HEK293 (cell line): ENCODE measurements around the gene NTN5.
A peak's percentile ranks its signal among the peaks of the same experiment; 100 is the strongest.

Experiments
- CTCF ChIA-PET: fragments of 350-600 bp; formaldehyde crosslinking; extraction: SDS; loops from one replicate; lab custom pipeline; 2021; ENCODE audit warnings: antibody characterized with exemption; lab: Yijun Ruan, JAX
- POLR2A ChIA-PET: fragments of 300-600 bp; formaldehyde crosslinking; extraction: SDS; loops from one replicate; lab custom pipeline; 2020; ENCODE audit warnings: antibody characterized with exemption, inconsistent platforms; lab: Yijun Ruan, JAX
- H3K27ac ChIP-seq: fragments of 200-500 bp; sonication (Bioruptor generic); 2 replicates; pipeline ENCODE4 v1.5.1; 2014; ENCODE audit warnings: low read depth, low read length, control low read depth, inconsistent platforms; ENCODE audit errors: extremely low read depth
- H3K36me3 ChIP-seq, 2 experiments: fragments of 200-500 bp in 1 of 2; sonication (Bioruptor generic) in 1 of 2; 1 replicate in 1 of 2; 2 replicates in 1 of 2; pipeline ENCODE4 v1.5.1; 2014 to 2017; ENCODE audit warnings: inconsistent platforms in 2 of 2, low read length in 2 of 2; ENCODE audit not compliant: control insufficient read depth in 2 of 2, insufficient read depth in 1 of 2
- H3K4me1 ChIP-seq: fragments of 200-500 bp; sonication (Bioruptor generic); 2 replicates; pipeline ENCODE4 v1.5.1; 2014; ENCODE audit warnings: mild to moderate bottlenecking, low read length, inconsistent platforms; ENCODE audit not compliant: control insufficient read depth, insufficient read depth
- H3K4me3 ChIP-seq: 2 replicates; pipeline ENCODE4 v1.5.1; 2011; ENCODE audit warnings: low read depth, mild to moderate bottlenecking, control low read depth, low read length, moderate library complexity
- H3K9me3 ChIP-seq: fragments of 200-500 bp; sonication (Bioruptor generic); 2 replicates; pipeline ENCODE4 v1.5.1; 2014; ENCODE audit warnings: low read depth, low read length, inconsistent platforms; ENCODE audit not compliant: control insufficient read depth, insufficient read depth
- KLF1 ChIP-seq: fragments of 450-650 bp; formaldehyde crosslinking; IDR thresholded peaks from 2 replicates; pipeline ENCODE4 v1.5.1; 2016; ENCODE audit warnings: missing biosample characterization, missing genetic modification characterization
- KLF8 ChIP-seq: fragments of 450-650 bp; formaldehyde crosslinking; IDR thresholded peaks from 2 replicates; pipeline ENCODE4 v1.5.1; 2016; ENCODE audit warnings: missing biosample characterization, missing genetic modification characterization
- KLF9 ChIP-seq: fragments of 450-650 bp; formaldehyde crosslinking; IDR thresholded peaks from 2 replicates; pipeline ENCODE4 v1.5.1; 2016; ENCODE audit warnings: missing biosample characterization, missing genetic modification characterization, low read depth
- SCRT1 ChIP-seq: fragments of 450-650 bp; formaldehyde crosslinking; IDR thresholded peaks from 2 replicates; pipeline ENCODE4 v1.5.1; 2016; ENCODE audit warnings: missing biosample characterization, missing genetic modification characterization, borderline replicate concordance
- SP2 ChIP-seq: fragments of 450-650 bp; formaldehyde crosslinking; IDR thresholded peaks from 2 replicates; pipeline ENCODE4 v1.5.1; 2016; ENCODE audit warnings: missing biosample characterization, missing genetic modification characterization
- SP3 ChIP-seq: fragments of 450-650 bp; formaldehyde crosslinking; IDR thresholded peaks from 2 replicates; pipeline ENCODE4 v1.5.1; 2016; ENCODE audit warnings: missing biosample characterization, missing genetic modification characterization
- TSHZ1 ChIP-seq: fragments of 450-650 bp; formaldehyde crosslinking; IDR thresholded peaks from 2 replicates; pipeline ENCODE4 v1.5.1; 2016; ENCODE audit warnings: missing biosample characterization, missing genetic modification characterization, borderline replicate concordance
- ZNF138 ChIP-seq: fragments of 450-650 bp; formaldehyde crosslinking; IDR thresholded peaks from 2 replicates; pipeline ENCODE4 v1.5.1; 2016; ENCODE audit warnings: missing biosample characterization, missing genetic modification characterization, borderline replicate concordance
- ZNF280D ChIP-seq: fragments of 450-650 bp; formaldehyde crosslinking; IDR thresholded peaks from 2 replicates; pipeline ENCODE4 v1.5.1; 2016; ENCODE audit warnings: missing biosample characterization, missing genetic modification characterization
- ZNF354C ChIP-seq: fragments of 450-650 bp; formaldehyde crosslinking; IDR thresholded peaks from 2 replicates; pipeline ENCODE4 v1.5.1; 2016; ENCODE audit warnings: missing biosample characterization, missing genetic modification characterization, low read depth, borderline replicate concordance
- ZNF366 ChIP-seq: fragments of 450-650 bp; formaldehyde crosslinking; conservative IDR thresholded peaks from 2 replicates; pipeline ENCODE4 v1.5.1; 2016; ENCODE audit warnings: missing biosample characterization, missing genetic modification characterization
- ZNF391 ChIP-seq: fragments of 450-650 bp; formaldehyde crosslinking; IDR thresholded peaks from 2 replicates; pipeline ENCODE4 v1.5.1; 2016; ENCODE audit warnings: low read depth, missing biosample characterization, missing genetic modification characterization, borderline replicate concordance
- ZNF596 ChIP-seq: fragments of 450-650 bp; IDR thresholded peaks from 2 replicates; pipeline ENCODE4 v1.5.0; 2018; ENCODE audit warnings: missing biosample characterization, mild to moderate bottlenecking, missing genetic modification characterization, moderate library complexity
- ZNF639 ChIP-seq: fragments of 450-650 bp; formaldehyde crosslinking; IDR thresholded peaks from 2 replicates; pipeline ENCODE4 v1.5.1; 2016; ENCODE audit warnings: missing biosample characterization, missing genetic modification characterization
- ZNF658 ChIP-seq: fragments of 450-650 bp; formaldehyde crosslinking; IDR thresholded peaks from 2 replicates; pipeline ENCODE4; 2016; ENCODE audit warnings: missing biosample characterization, missing genetic modification characterization
- ZNF792 ChIP-seq: fragments of 450-650 bp; formaldehyde crosslinking; IDR thresholded peaks from 2 replicates; pipeline ENCODE4 v1.5.1; 2016; ENCODE audit warnings: missing biosample characterization, missing genetic modification characterization

NTN5 gene

GRCh38 chr19:48629599-48630295, 43.1 kb downstream of the NTN5 start:
- Histone ChIP-seq H3K36me3 (peaks cover 8 to 52% of the 10 kb centered on the region in 2 experiments; a peak in 2 of 3 replicates), H3K4me1 (peaks cover 9% of the 10 kb centered on the region), H3K27ac (no peak overlapping the region), H3K4me3 (no peak overlapping the region), H3K9me3 (no peaks in the 10 kb centered on the region)
- TF ChIP-seq KLF9 (tag by site-specific recombination) (peak; percentile 40), SP3 (tag by site-specific recombination) (peak; percentile 49; the same call in 1 of the 2 replicates), ZNF639 (tag by site-specific recombination) (no peak), SP2 (tag by site-specific recombination) (peak; percentile 30; the same call in 1 of the 2 replicates), KLF8 (tag by site-specific recombination) (no peak; the same call in none of the 2 replicates), TSHZ1 (tag by site-specific recombination) (no peak), KLF1 (tag by site-specific recombination) (peak; percentile 81), ZNF354C (tag by site-specific recombination) (no peak)
- ChIA-PET POLR2A (interaction anchor here (1.0 to 8.1 kb wide), 4 partner anchors 9 to 16 kb away, joined by 4 to 97 read pairs (median 7); partner anchors contain the start of genes FAM83E, RPL18 and SPHK2), CTCF (interaction anchor here (0.6 to 1.2 kb wide), 2 partner anchors 8 to 16 kb away, joined by 3 read pairs; partner anchors contain the start of gene CA11)

GRCh38 chr19:48629297-48629598, 43.6 kb downstream of the NTN5 start:
- ChIA-PET CTCF (interaction anchor here (1.2 kb wide), 1 partner anchor 17 kb away, joined by 3 read pairs; the partner anchor contains the start of gene CA11), POLR2A (interaction anchor here (1.9 to 8.1 kb wide), 2 partner anchors 10 to 14 kb away, joined by 10 to 97 read pairs; partner anchors contain the start of genes FAM83E, RPL18 and SPHK2)
- TF ChIP-seq ZNF280D (tag by site-specific recombination) (no peak), ZNF138 (tag by site-specific recombination) (no peak), ZNF366 (tag by site-specific recombination) (no peak), ZNF658 (no peak), ZNF792 (tag by site-specific recombination) (no peak), ZNF391 (tag by site-specific recombination) (no peak), SCRT1 (tag by site-specific recombination) (peak; percentile 30; the same call in 1 of the 2 replicates), ZNF596 (tag by site-specific recombination) (no peak)
- TF ChIP-seq, all 188 proteins: peak for 1
- peaks cover 8 to 52% of the 10 kb centered on the region in 2 experiments; a peak in 2 of 3 replicates for H3K36me3 ChIP-seq
- no peaks in the 10 kb centered on the region for H3K9me3 ChIP-seq
- no peak overlapping the region for H3K27ac ChIP-seq
- peaks cover 9% of the 10 kb centered on the region; the same call in 1 of the 2 replicates for H3K4me1 ChIP-seq
- no peak overlapping the region for H3K4me3 ChIP-seq
